Measurements from ENCODE around the gene FAM228A.

GRCh38 chr2:24239553-24239952 lies 64.7 kb downstream of the FAM228A start:
- TF ChIP-seq EP300 (IDR thresholded peaks at IDR 0.05; ENCODE audit: borderline replicate concordance) (no peak), REST (IDR thresholded peaks at IDR 0.05; ENCODE audit: low read depth) (no peak), RAD21 (IDR thresholded peaks at IDR 0.05; ENCODE audit: low read depth) (no peak)

All from Ishikawa (cell line).